ENCODE measurements around the gene ATRNL1.

Gene ATRNL1

DNA sequence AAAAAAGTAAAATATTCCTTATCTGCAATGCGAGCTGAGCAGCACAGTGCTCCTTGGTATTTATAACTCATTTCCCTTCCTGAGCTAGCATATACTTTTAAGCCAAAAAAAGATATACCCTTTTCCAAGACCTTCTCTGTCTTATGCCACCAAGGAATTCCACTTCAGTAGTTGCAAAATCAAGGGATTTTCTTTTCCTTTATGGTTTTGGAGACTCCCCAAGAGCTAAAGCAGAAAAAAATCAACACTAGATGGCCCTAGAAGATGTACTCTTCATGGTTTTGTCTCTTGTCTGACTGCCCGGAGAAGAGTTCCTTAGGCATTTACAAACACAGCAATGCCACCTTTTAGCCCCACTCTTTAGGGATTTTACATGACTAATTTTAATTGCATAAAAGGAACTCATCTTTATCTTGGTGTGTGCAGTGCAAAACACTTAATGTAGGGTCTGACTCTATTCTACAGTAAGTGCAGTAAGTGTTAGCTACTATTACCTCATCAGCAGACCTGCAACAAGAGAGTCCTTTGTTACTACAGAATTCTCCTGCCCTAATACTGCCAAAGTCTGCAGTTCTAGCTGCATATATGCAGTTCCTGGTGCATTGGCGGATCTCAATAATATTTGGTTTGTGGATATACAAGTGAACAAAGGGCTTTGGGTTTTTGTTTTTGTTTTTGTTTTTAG is 736.5 kb downstream of the ATRNL1 start:
- DNase-seq (ENCODE audit: extremely low read depth in 1 of 2, low read depth in 1 of 2): no peak

DNA sequence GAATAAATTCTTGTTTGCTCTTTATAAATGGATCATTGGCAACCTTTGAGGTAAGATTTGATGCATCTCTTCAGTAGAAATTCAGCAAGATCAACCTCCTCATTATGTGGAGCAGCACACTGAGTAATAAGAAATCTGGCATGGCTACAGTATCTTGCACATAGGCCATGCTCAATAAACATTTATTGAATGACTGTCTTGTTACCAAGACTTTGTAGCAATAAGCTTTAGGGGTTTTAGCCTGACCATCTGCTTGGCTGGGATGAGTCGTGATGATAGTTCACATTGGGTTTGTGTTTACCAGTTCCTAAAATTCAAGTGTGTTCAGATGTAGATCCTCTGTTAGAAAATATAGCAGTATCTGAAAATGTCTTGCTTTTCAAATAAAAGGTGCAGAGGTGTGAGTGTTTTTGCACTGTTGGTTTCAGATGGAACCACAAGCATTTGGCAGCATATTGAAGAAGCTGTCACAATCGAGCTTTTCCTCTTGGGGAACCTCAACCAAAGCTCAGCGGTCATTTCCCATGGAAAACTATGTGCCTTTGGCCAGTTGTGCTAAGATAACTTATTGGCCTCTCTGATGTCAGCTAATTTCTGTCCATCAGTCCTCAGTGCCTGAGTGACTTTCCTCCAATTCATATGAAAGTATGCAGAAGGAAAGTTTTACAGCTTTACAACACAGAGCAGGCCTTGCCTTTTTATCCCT is 737.3 kb downstream of the ATRNL1 start:
- no peak for DNase-seq (ENCODE audit: extremely low read depth in 1 of 2, low read depth in 1 of 2)

DNA sequence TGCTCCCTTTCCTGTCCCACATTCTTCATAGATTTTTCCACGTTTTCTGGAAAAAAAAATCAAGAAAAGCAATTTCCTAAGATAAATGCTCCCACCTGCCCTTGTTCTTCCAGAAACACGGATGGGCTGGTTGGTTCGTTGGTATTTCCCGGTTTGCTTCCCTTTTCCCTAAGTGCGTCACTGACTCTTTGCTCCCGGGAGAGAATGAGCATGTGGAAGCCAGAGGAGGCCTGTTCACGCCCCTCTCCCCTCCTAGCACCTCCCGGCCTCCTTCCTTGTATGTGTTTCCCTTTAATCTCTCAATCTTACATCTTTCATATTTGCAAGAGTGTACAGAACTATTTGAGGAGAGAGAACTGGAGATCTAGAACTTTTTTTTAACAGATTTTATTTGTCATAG is 737.9 kb downstream of the ATRNL1 start:
- no peak for DNase-seq (ENCODE audit: extremely low read depth in 1 of 2, low read depth in 1 of 2)

DNA sequence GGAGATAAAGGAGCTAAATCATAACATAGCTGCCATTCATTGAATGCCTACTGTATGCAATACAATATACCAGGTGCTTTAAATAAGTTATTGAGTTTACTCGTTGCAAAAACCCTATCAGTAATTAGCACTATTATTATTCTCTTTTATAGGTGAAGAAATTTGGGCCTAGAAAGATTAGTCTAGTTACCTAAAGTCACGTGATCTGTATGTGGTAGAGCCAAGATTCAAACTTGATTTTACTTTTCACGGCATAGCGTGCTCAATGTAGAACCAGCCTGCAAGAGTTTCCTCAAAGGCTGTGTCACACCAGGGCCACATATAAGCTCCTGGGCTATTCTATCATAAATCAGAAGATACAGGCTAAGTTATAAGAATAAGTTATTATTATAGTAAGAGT is 740.0 kb downstream of the ATRNL1 start:
- DNase-seq (ENCODE audit: extremely low read depth in 1 of 2, low read depth in 1 of 2): no peak

GRCh38 chr10:115844591-115844990 is 751.4 kb downstream of the ATRNL1 start:
- no peak for DNase-seq (ENCODE audit: extremely low read depth in 1 of 2, low read depth in 1 of 2)

- no peak for DNase-seq (ENCODE audit: extremely low read depth in 1 of 2, low read depth in 1 of 2)
Observed at GRCh38 chr10:115845921-115846320, 752.8 kb downstream of the ATRNL1 start.

GRCh38 chr10:115846528-115846927 is 753.4 kb downstream of the ATRNL1 start:
- no peak for DNase-seq (ENCODE audit: extremely low read depth in 1 of 2, low read depth in 1 of 2)

DNA sequence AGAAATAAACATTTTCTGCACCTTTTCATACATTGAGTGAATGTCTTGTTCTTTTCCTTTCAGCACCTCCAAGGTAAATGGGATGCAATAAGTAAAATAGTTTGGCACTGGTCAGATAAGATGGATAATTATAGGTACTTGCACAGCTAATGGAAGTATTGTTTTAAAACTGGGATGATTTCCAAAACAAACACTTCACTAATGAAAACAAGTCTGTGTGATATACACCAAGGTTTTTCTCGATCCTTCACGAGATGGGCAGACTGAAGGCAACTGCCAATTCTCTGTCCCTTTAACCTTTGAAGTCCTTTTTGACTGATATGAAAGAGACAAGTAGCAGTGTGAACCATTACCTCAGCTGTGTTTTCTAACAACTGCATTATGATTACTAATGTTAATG is 756.0 kb downstream of the ATRNL1 start:
- no peak for DNase-seq (ENCODE audit: extremely low read depth in 1 of 2, low read depth in 1 of 2)

DNA sequence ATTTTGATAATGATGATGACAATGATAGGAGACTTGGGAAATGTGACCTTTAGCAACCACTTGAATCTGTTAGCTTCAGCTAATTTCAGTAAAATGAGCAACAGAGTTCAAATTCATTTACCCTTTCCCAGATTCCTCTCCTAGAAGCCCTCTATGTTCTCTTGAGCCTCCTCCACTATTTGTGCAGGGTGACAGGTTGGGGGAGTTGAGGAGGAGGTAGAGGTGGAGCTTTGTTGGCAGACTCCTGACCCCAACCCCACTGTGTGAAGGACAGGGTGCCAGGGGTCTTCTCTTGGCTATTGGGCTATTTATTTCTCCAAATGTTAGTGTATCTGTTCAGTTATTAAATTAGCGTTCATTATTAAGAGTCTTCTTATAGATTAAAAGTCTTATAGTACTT is 757.5 kb downstream of the ATRNL1 start:
- no peak for DNase-seq (ENCODE audit: extremely low read depth in 1 of 2, low read depth in 1 of 2)

- DNase-seq (ENCODE audit: extremely low read depth in 1 of 2, low read depth in 1 of 2): no peak
Observed at GRCh38 chr10:115851695-115852094, 758.5 kb downstream of the ATRNL1 start.

DNA sequence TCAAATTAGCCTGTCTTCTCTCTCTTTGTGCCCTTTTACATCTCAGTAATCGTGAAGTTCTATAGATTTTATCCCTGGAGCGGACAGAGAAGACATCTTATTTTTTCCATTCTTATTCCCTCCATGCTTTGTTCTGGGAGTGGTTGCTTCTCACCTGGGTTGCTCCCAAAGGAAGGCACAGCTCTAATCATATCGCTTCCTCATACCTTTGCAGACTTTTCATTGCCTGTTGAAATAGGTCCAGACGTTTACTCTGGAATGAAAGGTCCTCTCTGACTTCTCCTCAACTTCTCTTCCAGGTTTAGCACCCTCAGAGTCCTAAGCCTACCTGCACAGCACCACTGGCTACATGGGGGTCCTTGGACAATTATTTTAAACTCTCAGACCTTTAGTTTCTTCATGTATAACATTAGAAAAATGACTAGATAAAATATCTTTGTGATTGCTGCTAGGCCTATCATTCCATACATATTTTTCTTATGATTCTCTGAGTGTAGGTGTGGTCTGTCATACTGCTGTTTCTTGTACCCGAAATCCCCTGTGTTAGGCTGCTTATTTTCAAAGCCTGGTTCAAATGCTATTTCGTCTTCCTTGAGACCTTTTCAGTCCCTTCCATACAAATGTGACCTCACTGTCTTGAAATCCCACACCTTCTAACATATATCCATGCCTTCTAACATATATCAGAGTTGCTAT is 761.7 kb downstream of the ATRNL1 start:
- no peak for DNase-seq (ENCODE audit: extremely low read depth in 1 of 2, low read depth in 1 of 2)

- no peak for DNase-seq (ENCODE audit: extremely low read depth in 1 of 2, low read depth in 1 of 2)
Observed at GRCh38 chr10:115856580-115856979, 763.4 kb downstream of the ATRNL1 start.

DNA sequence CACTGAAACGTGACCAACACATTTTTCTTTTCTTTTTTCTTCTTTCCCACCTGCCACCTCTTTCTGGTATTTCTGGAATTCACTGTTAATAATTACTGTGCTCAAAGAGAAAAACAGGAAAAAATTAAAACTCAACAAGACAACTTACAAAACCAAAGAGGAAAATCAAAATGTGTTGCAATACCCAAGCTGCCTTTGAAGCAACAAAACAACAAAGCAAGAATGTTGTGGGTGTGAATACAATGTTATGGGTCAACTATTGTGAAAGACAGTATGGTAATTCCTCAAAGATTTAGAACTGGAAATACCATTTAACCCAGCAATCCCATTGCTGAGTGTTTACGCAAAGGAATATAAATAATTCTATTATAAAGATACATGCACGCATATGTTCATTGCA is 764.7 kb downstream of the ATRNL1 start:
- DNase-seq (ENCODE audit: extremely low read depth in 1 of 2, low read depth in 1 of 2): no peak

- no peak for DNase-seq (ENCODE audit: extremely low read depth in 1 of 2, low read depth in 1 of 2)
Observed at GRCh38 chr10:115860182-115861107, 767.3 kb downstream of the ATRNL1 start.

GRCh38 chr10:115861455-115861854 is 768.3 kb downstream of the ATRNL1 start:
- no peak for DNase-seq (ENCODE audit: extremely low read depth in 1 of 2, low read depth in 1 of 2)

DNA sequence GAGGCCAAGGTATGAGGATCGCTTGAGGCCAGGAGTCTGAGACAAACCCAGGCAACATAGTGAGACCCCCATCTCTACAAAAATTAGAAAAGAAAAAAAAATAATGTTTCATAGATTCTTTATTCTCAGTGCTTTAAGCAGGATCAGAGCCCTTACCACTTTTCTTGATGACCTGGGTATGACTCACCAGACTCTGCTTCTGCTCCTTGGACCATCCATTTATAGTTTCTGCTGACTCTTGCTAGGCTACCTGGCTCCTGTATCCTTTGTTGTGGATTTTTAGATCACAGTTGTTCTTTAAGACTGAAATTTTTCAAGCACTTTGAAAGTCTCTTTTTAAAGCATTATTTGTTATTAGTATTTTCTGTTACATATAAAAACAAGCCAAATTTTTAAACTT is 768.7 kb downstream of the ATRNL1 start:
- DNase-seq (ENCODE audit: extremely low read depth in 1 of 2, low read depth in 1 of 2): no peak

DNA sequence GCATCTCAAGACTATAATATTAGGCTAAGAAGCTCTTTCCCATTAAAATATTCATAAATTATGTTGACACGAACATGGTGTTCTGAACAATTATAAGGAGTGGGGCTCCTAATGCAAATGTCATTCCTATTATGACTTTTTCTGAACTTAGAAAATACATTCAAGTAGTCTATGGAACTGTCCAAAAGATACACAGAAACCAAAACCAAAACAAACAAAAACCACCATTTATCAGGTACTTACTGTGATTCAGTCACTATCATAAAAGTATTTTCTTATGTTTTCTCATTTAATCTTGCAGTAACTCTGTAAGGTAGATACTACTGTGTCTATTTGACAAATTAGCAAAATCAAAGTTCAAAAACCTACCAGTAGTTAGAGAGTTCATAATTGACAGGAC is 773.0 kb downstream of the ATRNL1 start:
- no peak for DNase-seq (ENCODE audit: extremely low read depth in 1 of 2, low read depth in 1 of 2)

GRCh38 chr10:115866691-115867090 is 773.5 kb downstream of the ATRNL1 start:
- no peak for DNase-seq (ENCODE audit: extremely low read depth in 1 of 2, low read depth in 1 of 2)

- no peak for DNase-seq (ENCODE audit: extremely low read depth in 1 of 2, low read depth in 1 of 2)
Observed at GRCh38 chr10:115867305-115867704, 774.1 kb downstream of the ATRNL1 start.

DNA sequence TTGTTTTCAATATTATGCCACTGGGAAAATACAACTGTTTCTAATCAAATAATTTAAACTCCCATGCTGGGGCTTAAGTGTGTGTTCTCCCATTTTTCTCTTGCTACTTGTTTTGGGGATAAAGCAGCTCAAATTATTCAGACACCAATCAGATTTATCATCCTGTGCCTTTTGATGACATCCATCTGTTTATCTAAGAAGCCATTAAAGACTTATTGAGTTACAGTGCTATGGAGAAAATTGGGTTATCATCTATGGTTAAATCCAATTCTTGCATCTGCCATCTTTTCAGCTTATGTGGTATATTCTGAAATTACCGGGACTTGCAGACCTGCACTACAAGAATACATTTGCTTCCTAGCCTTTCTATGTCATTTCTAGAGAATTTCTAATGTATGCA is 778.7 kb downstream of the ATRNL1 start:
- DNase-seq (ENCODE audit: extremely low read depth in 1 of 2, low read depth in 1 of 2): no peak

DNA sequence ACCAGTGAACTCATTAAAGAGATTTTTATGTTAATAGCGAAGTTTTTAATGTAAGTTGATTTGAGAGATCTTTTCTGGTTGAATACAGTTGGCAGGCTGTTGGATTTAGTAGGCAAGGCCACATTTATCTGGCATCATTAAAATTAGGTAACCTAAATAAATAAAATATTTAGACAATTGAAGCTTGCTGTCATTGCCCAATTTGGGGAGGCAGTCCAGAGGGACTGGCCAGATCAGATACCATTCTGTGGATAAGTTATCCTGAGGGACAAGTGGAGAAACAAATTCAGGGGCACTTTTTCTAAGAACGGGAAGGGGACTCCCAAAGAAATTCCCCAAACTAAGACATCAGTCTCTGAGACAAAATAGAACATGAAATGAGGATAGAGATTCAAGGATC is 782.0 kb downstream of the ATRNL1 start:
- no peak for DNase-seq (ENCODE audit: extremely low read depth in 1 of 2, low read depth in 1 of 2)

All from stimulated activated CD8-positive, alpha-beta memory T cell treated with anti-CD3 and anti-CD28 coated beads, Interleukin-7, amount 100 ng/mL, for 48 hours (primary cell).